Measurements from ENCODE around the gene PARM1.

- TF ChIP-seq, protein P1, sequence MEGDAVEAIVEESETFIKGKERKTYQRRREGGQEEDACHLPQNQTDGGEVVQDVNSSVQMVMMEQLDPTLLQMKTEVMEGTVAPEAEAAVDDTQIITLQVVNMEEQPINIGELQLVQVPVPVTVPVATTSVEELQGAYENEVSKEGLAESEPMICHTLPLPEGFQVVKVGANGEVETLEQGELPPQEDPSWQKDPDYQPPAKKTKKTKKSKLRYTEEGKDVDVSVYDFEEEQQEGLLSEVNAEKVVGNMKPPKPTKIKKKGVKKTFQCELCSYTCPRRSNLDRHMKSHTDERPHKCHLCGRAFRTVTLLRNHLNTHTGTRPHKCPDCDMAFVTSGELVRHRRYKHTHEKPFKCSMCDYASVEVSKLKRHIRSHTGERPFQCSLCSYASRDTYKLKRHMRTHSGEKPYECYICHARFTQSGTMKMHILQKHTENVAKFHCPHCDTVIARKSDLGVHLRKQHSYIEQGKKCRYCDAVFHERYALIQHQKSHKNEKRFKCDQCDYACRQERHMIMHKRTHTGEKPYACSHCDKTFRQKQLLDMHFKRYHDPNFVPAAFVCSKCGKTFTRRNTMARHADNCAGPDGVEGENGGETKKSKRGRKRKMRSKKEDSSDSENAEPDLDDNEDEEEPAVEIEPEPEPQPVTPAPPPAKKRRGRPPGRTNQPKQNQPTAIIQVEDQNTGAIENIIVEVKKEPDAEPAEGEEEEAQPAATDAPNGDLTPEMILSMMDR (IDR thresholded peaks at IDR 0.05) = no peak
- no peak for TF ChIP-seq POLR2A (IDR thresholded peaks at IDR 0.05)
Measured at GRCh38 chr4:75030028-75030427, 97.1 kb downstream of the PARM1 start.
